Hepatic stellate cell (primary cell): ENCODE results near the gene LYZ.
A peak's percentile ranks its signal among the peaks of the same experiment; 100 is the strongest.

Experiments used
- DNase-seq: peaks from one replicate; pipeline ENCODE4 v3.0.0; 2011; ENCODE audit warnings: low spot score

The LYZ gene

GRCh38 chr12:69386921-69387320, 38.7 kb downstream of the LYZ start:
- DNase-seq = no peak

GRCh38 chr12:69388371-69388770, 40.2 kb downstream of the LYZ start:
- DNase-seq = peak; percentile 15

GRCh38 chr12:69389831-69390230, 41.6 kb downstream of the LYZ start:
- DNase-seq = peak; percentile 31

- no peak for DNase-seq
Measured at GRCh38 chr12:69392179-69392928, 44.2 kb downstream of the LYZ start.

GRCh38 chr12:69396041-69396440, 47.9 kb downstream of the LYZ start:
- no peak for DNase-seq

- DNase-seq = no peak
Measured at GRCh38 chr12:69396963-69397362, 48.8 kb downstream of the LYZ start.

GRCh38 chr12:69397978-69398377, 49.8 kb downstream of the LYZ start:
- DNase-seq = no peak

- no peak for DNase-seq
Measured at GRCh38 chr12:69401940-69402339, 53.8 kb downstream of the LYZ start.
